ENCODE results near the gene THBD. TPM values are rescaled to one million over a fixed set of nuclear protein-coding genes. Genes with fewer than 3 reads are reported as not detected.

THBD gene
- total and polyA plus RNA-seq, 2 of the 4 experiments (the other 2 are of a cell fraction): 0.07 TPM; not detected in 1

GRCh38 chr20:23090147-23090546 is 40.7 kb upstream of the THBD start:
- POLR2A ChIA-PET (ENCODE audit: unreplicated experiment): no interaction called here
- no peaks in the 10 kb centered on the region for H3K9me3 ChIP-seq (ENCODE audit: control insufficient read depth, insufficient read depth, low read length)
- ATAC-seq (ENCODE audit: low read depth) (no peak), DNase-seq (no peak)
- H3K4ac ChIP-seq (ENCODE audit: low read depth, low read length): no peak overlapping the region
- H3K14ac ChIP-seq (replicated peaks; ENCODE audit: low read depth, low read length): no peak overlapping the region
- no peaks in the 10 kb centered on the region for H3K36me3 ChIP-seq (ENCODE audit: control insufficient read depth, insufficient read depth, low read length)
- no peak overlapping the region for H3K18ac ChIP-seq (ENCODE audit: low read depth, low read length)
- H3K79me1 ChIP-seq (ENCODE audit: low read depth in 1 of 2, low read length in 2 of 2): no peaks in the 10 kb centered on the region
- no peak overlapping the region for H3K27ac ChIP-seq (ENCODE audit: insufficient read depth, low read length)
- no peak overlapping the region for H2BK120ac ChIP-seq (ENCODE audit: low read depth, low read length)
- H2AK9ac ChIP-seq (replicated peaks; ENCODE audit: low read depth, low read length, poor library complexity): no peak overlapping the region
- H2BK15ac ChIP-seq (ENCODE audit: low read depth, low read length): no peak overlapping the region
- no peaks in the 10 kb centered on the region for H3K9me1 ChIP-seq (ENCODE audit: insufficient read depth, low read length)
- CTCF ChIA-PET: no interaction called here
- no peak overlapping the region for H2BK5ac ChIP-seq (ENCODE audit: low read depth, low read length, poor library complexity, severe bottlenecking)
- no peak overlapping the region for H4K8ac ChIP-seq (ENCODE audit: low read depth in 2 of 2, low read length in 2 of 2)
- dilution Hi-C loops (cut with HindIII; ENCODE audit: low sequenced_read_pairs, unreplicated experiment): no loop called here
- no TSS peak for BruUV-seq (replicated peaks)
- intact Hi-C loops (cut with micrococcal nuclease): no loop called here
- no peak overlapping the region for H2AK5ac ChIP-seq (ENCODE audit: low read depth, low read length)
- peaks cover 50% of the 10 kb centered on the region for H3K27me3 ChIP-seq (ENCODE audit: control insufficient read depth, insufficient read depth, low read length)
- H4K91ac ChIP-seq (ENCODE audit: insufficient read depth, low read depth, low read length): no peak overlapping the region
- H2AFZ ChIP-seq (replicated peaks; ENCODE audit: low read length, poor library complexity): no peak overlapping the region
- H3K4me2 ChIP-seq (ENCODE audit: low read depth, low read length): no peak overlapping the region
- no peak overlapping the region for H3K4me3 ChIP-seq (ENCODE audit: insufficient read depth, low read depth, low read length)
- H3K4me1 ChIP-seq (ENCODE audit: control insufficient read depth, insufficient read depth, low read length): no peaks in the 10 kb centered on the region
- in situ Hi-C loops (cut with MboI; ENCODE audit: low sequenced_read_pairs): loop anchor here (25.0 kb wide), 1 partner anchor 97 kb away; no protein-coding TSS in a partner anchor
- no peak overlapping the region for H3K56ac ChIP-seq (ENCODE audit: extremely low read depth, insufficient read depth, low read length)
- TF ChIP-seq ELK1 (IDR thresholded peaks at IDR 0.05; ENCODE audit: borderline replicate concordance, low read depth, low read length): no peak
- TF ChIP-seq RFX5 (IDR thresholded peaks at IDR 0.05; ENCODE audit: low read depth, low read length): no peak
- no peak for TF ChIP-seq BHLHE40 (IDR thresholded peaks at IDR 0.05; ENCODE audit: low read depth, low read length)
- TF ChIP-seq CEBPB (IDR thresholded peaks at IDR 0.05; ENCODE audit: low read depth, low read length): no peak
- no peak overlapping the region for H4K5ac ChIP-seq (ENCODE audit: low read depth, low read length)
- H4K20me1 ChIP-seq (ENCODE audit: insufficient read depth, low read length): no peaks in the 10 kb centered on the region
- H3K23ac ChIP-seq (ENCODE audit: low read depth, low read length): no peak overlapping the region
- 100% methylated on average over 1 of the region's 6 CpGs; no CpG with 5 or more reads in 1 of the 2 experiments for WGBS, 2 experiments (ENCODE audit: extremely low coverage in 2 of 2, insufficient read length in 1 of 2)
- no peak overlapping the region for H3K9ac ChIP-seq (ENCODE audit: low read depth, low read length)
- no peak overlapping the region for H2BK20ac ChIP-seq (ENCODE audit: low read depth, low read length)
